HG02884 (cell line): ENCODE results near the gene TXLNA.

Source experiments
- ATAC-seq: cut with Tn5 transposase; IDR thresholded peaks from one replicate; pipeline ENCODE4 v1.9.1; 2021; ENCODE audit warnings: mild to moderate bottlenecking, moderate library complexity; ENCODE audit not compliant: unreplicated experiment

The TXLNA gene

GRCh38 chr1:32208469-32208868, 29.0 kb downstream of the TXLNA start:
- ATAC-seq = no peak

- ATAC-seq = no peak
Measured at GRCh38 chr1:32208891-32209328, 29.4 kb downstream of the TXLNA start, which contains the start of gene DCDC2B. Gene DCDC2B, plus strand, starts transcription at chr1:32209089. Its CDS starts 5 bp downstream, at chr1:32209094.

- no peak for ATAC-seq
Measured at GRCh38 chr1:32215629-32216480, 36.4 kb downstream of the TXLNA start.

GRCh38 chr1:32216566-32216965, 37.1 kb downstream of the TXLNA start:
- no peak for ATAC-seq

- no peak for ATAC-seq
Measured at GRCh38 chr1:32219022-32219421, 39.5 kb downstream of the TXLNA start.

- ATAC-seq = no peak
Measured at GRCh38 chr1:32220746-32221580, 41.5 kb downstream of the TXLNA start.

GRCh38 chr1:32221581-32221979, 42.1 kb downstream of the TXLNA start:
- ATAC-seq = no peak

GRCh38 chr1:32221980-32222755, 42.7 kb downstream of the TXLNA start, which contains the start of the genes EIF3I and TMEM234:
Gene EIF3I, plus strand, starts transcription at chr1:32222407. Its CDS starts 35 bp downstream, at chr1:32222442.
Gene TMEM234, minus strand, starts transcription at chr1:32222353. Its CDS starts 31 bp downstream, at chr1:32222322.
- peak; percentile 92 for ATAC-seq

- no peak for ATAC-seq
Measured at GRCh38 chr1:32223683-32224082, 44.2 kb downstream of the TXLNA start.

GRCh38 chr1:32224285-32224684, 44.8 kb downstream of the TXLNA start:
- ATAC-seq = no peak

- no peak for ATAC-seq
Measured at GRCh38 chr1:32228771-32229170, 49.3 kb downstream of the TXLNA start.

- ATAC-seq = no peak
Measured at GRCh38 chr1:32231843-32232432, 52.5 kb downstream of the TXLNA start.

- no peak for ATAC-seq
Measured at GRCh38 chr1:32232558-32233304, 53.3 kb downstream of the TXLNA start.

GRCh38 chr1:32234792-32235191, 55.3 kb downstream of the TXLNA start:
- ATAC-seq = no peak

GRCh38 chr1:32239337-32239736, 59.9 kb downstream of the TXLNA start:
- ATAC-seq = no peak

GRCh38 chr1:32239790-32240139, 60.3 kb downstream of the TXLNA start:
- ATAC-seq = no peak

GRCh38 chr1:32240140-32240951, 60.9 kb downstream of the TXLNA start:
- no peak for ATAC-seq

- ATAC-seq = no peak
Measured at GRCh38 chr1:32241001-32241763, 61.7 kb downstream of the TXLNA start.
